ENCODE results near the gene FBXO48. TPM values are rescaled to one million over a fixed set of nuclear protein-coding genes. Genes with fewer than 3 reads are reported as not detected.

The FBXO48 gene
- total and polyA plus RNA-seq, 2 of the 4 experiments (the other 2 are of a cell fraction): 0.18 to 0.43 TPM

GRCh38 chr2:68468801-68469200 lies 1.7 kb upstream of the FBXO48 start:
- POLR2A ChIA-PET (ENCODE audit: unreplicated experiment): no interaction called here
- H2AFZ ChIP-seq (replicated peaks; ENCODE audit: low read length, poor library complexity): no peak overlapping the region

More at GRCh38 chr2:68468801-68469200, 1.7 kb upstream of the FBXO48 start:
- no peak for DNase-seq
- Histone ChIP-seq H3K23ac (ENCODE audit: low read depth, low read length) (peak overlapping the region; percentile 91), H2AK9ac (replicated peaks; ENCODE audit: low read depth, low read length, poor library complexity) (no peak overlapping the region), H3K18ac (ENCODE audit: low read depth, low read length) (no peak overlapping the region), H2AK5ac (ENCODE audit: low read depth, low read length) (no peak overlapping the region), H3K4me3 (ENCODE audit: insufficient read depth, low read depth, low read length) (no peak overlapping the region), H3K27ac (ENCODE audit: insufficient read depth, low read length) (no peak overlapping the region), H3K4me2 (ENCODE audit: low read depth, low read length) (peak overlapping the region; percentile 59), H3K14ac (replicated peaks; ENCODE audit: low read depth, low read length) (no peak overlapping the region), H3K4me1 (ENCODE audit: control insufficient read depth, insufficient read depth, low read length) (peaks cover 3% of the 10 kb centered on the region; the same call in 1 of the 2 replicates), H2BK120ac (ENCODE audit: low read depth, low read length) (no peak overlapping the region), H2BK5ac (ENCODE audit: low read depth, low read length, poor library complexity, severe bottlenecking) (no peak overlapping the region), H2BK20ac (ENCODE audit: low read depth, low read length) (no peak overlapping the region), H4K8ac (ENCODE audit: low read depth in 2 of 2, low read length in 2 of 2) (no peak overlapping the region), H4K5ac (ENCODE audit: low read depth, low read length) (no peak overlapping the region), H3K27me3 (ENCODE audit: control insufficient read depth, insufficient read depth, low read length) (no peaks in the 10 kb centered on the region), H2BK15ac (ENCODE audit: low read depth, low read length) (no peak overlapping the region), H3K4ac (ENCODE audit: low read depth, low read length) (no peak overlapping the region), H4K91ac (ENCODE audit: insufficient read depth, low read depth, low read length) (no peak overlapping the region), H3K79me1 (ENCODE audit: low read depth in 1 of 2, low read length in 2 of 2) (peaks cover 5 to 13% of the 10 kb centered on the region in 2 experiments), H3K56ac (ENCODE audit: extremely low read depth, insufficient read depth, low read length) (no peak overlapping the region), H3K36me3 (ENCODE audit: control insufficient read depth, insufficient read depth, low read length) (no peaks in the 10 kb centered on the region), H3K9ac (ENCODE audit: low read depth, low read length) (no peak overlapping the region), H3K9me1 (ENCODE audit: insufficient read depth, low read length) (0 out of 2 replicates have a peak, but pooled peaks cover 2% of the 10 kb centered on the region), H3K9me3 (ENCODE audit: control insufficient read depth, insufficient read depth, low read length) (no peaks in the 10 kb centered on the region), H4K20me1 (ENCODE audit: insufficient read depth, low read length) (peaks cover 3% of the 10 kb centered on the region; the same call in 1 of the 2 replicates)
- TF ChIP-seq, protein P1, sequence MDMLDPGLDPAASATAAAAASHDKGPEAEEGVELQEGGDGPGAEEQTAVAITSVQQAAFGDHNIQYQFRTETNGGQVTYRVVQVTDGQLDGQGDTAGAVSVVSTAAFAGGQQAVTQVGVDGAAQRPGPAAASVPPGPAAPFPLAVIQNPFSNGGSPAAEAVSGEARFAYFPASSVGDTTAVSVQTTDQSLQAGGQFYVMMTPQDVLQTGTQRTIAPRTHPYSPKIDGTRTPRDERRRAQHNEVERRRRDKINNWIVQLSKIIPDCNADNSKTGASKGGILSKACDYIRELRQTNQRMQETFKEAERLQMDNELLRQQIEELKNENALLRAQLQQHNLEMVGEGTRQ (IDR thresholded peaks at IDR 0.05; ENCODE audit: low read depth, low read length): no peak
- TF ChIP-seq MAFK (IDR thresholded peaks at IDR 0.05; ENCODE audit: low read depth, low read length) (no peak), RCOR1 (IDR thresholded peaks at IDR 0.05; ENCODE audit: insufficient replicate concordance, low read length) (no peak), SMC3 (IDR thresholded peaks at IDR 0.05; ENCODE audit: low read depth, low read length) (no peak), MXI1 (IDR thresholded peaks at IDR 0.05; ENCODE audit: borderline replicate concordance, low read depth, low read length) (no peak), CTCF (conservative IDR thresholded peaks at IDR 0.05; ENCODE audit: low read depth, low read length) (no peak), POLR2A (IDR thresholded peaks at IDR 0.05; ENCODE audit: low read depth, low read length) (no peak), RAD21 (IDR thresholded peaks at IDR 0.05; ENCODE audit: low read length) (no peak), BHLHE40 (IDR thresholded peaks at IDR 0.05; ENCODE audit: low read depth, low read length) (no peak), ELK1 (IDR thresholded peaks at IDR 0.05; ENCODE audit: borderline replicate concordance, low read depth, low read length) (no peak), RFX5 (IDR thresholded peaks at IDR 0.05; ENCODE audit: low read depth, low read length) (no peak), FOS (IDR thresholded peaks at IDR 0.05; ENCODE audit: low read depth, low read length) (no peak), MAZ (IDR thresholded peaks at IDR 0.05; ENCODE audit: borderline replicate concordance, low read depth, low read length) (no peak), CEBPB (IDR thresholded peaks at IDR 0.05; ENCODE audit: low read depth, low read length) (no peak)
- dilution Hi-C loops (cut with HindIII; ENCODE audit: low sequenced_read_pairs, unreplicated experiment): no loop called here
- CTCF ChIA-PET: interaction anchor here (1.3 kb wide), 1 partner anchor 19 kb away, joined by 5 read pairs; no protein-coding TSS in a partner anchor
- WGBS, 2 experiments (ENCODE audit: extremely low coverage in 2 of 2, insufficient read length in 1 of 2): no CpG with 5 or more reads among the region's 2 CpGs
- ATAC-seq (ENCODE audit: low read depth): no peak
- intact Hi-C loops (cut with micrococcal nuclease): loop anchor here (5.0 to 10.0 kb wide), 3 partner anchors 546 to 1358 kb away; partner anchors contain the start of genes ANTXR1 and GMCL1
- in situ Hi-C loops (cut with MboI; ENCODE audit: low sequenced_read_pairs): loop anchor here (10.0 kb wide), 1 partner anchor 456 kb away; no protein-coding TSS in a partner anchor
- BruUV-seq (replicated peaks): no TSS peak

Data from IMR-90 (cell line).